ENCODE data around the gene UPK1A. TPM values are rescaled to one million over a fixed set of nuclear protein-coding genes. Genes with fewer than 3 reads are reported as not detected.

The UPK1A gene
- total RNA-seq, 6 experiments from 2014 or later: 0.27 TPM; not detected in 5

GRCh38 chr19:35637165-35637564 lies 29.2 kb upstream of the UPK1A start:
- Histone ChIP-seq H3K27ac (no peak overlapping the region), H3K4me3 (no peak overlapping the region), H3K36me3 (peaks cover 0 to 62% (median 17%) of the 10 kb centered on the region in 4 donors), H3K9me3 (no peaks in the 10 kb centered on the region), H3K4me1 (no peaks in the 10 kb centered on the region), H3K27me3 (no peaks in the 10 kb centered on the region)
- intact Hi-C loops (cut with DNase I): no loop called here
- DNase-seq (no peak), ATAC-seq (no peak)
- TF ChIP-seq POLR2A (IDR thresholded peaks at IDR 0.05): no peak
- TF ChIP-seq CTCF (IDR thresholded peaks at IDR 0.05): no peak
- 81% methylated on average over 3 of the region's 25 CpGs for WGBS (ENCODE audit: insufficient coverage, low coverage, low lambda C conversion rate, missing lambda C conversion rate)

- no peak for DNase-seq
Measured at GRCh38 chr19:35639321-35639639, 27.0 kb upstream of the UPK1A start.

GRCh38 chr19:35639863-35640262 lies 26.5 kb upstream of the UPK1A start:
- H3K27me3 ChIP-seq: no peaks in the 10 kb centered on the region
- 88% methylated on average over 7 of the region's 8 CpGs for WGBS (ENCODE audit: insufficient coverage, low coverage, low lambda C conversion rate, missing lambda C conversion rate)
- no peaks in the 10 kb centered on the region for H3K9me3 ChIP-seq
- H3K36me3 ChIP-seq: peaks cover 0 to 35% (median 6%) of the 10 kb centered on the region in 4 donors
- DNase-seq (no peak), ATAC-seq (no peak)
- intact Hi-C loops (cut with DNase I): no loop called here
- no peaks in the 10 kb centered on the region for H3K4me1 ChIP-seq
- H3K4me3 ChIP-seq: no peak overlapping the region
- H3K27ac ChIP-seq: no peak overlapping the region
- no peak for TF ChIP-seq CTCF (IDR thresholded peaks at IDR 0.05)
- TF ChIP-seq POLR2A (IDR thresholded peaks at IDR 0.05): no peak

More at GRCh38 chr19:35639321-35639639, 27.0 kb upstream of the UPK1A start:
- Histone ChIP-seq H3K4me3 (no peak overlapping the region), H3K27me3 (no peaks in the 10 kb centered on the region), H3K4me1 (no peaks in the 10 kb centered on the region), H3K27ac (no peak overlapping the region), H3K36me3 (peaks cover 0 to 41% (median 7%) of the 10 kb centered on the region in 4 donors), H3K9me3 (no peaks in the 10 kb centered on the region)
- TF ChIP-seq POLR2A (IDR thresholded peaks at IDR 0.05) (no peak), CTCF (IDR thresholded peaks at IDR 0.05) (no peak)
- intact Hi-C loops (cut with DNase I): no loop called here
- WGBS (ENCODE audit: insufficient coverage, low coverage, low lambda C conversion rate, missing lambda C conversion rate): 71% methylated on average over 4 of the region's 6 CpGs
- no peak for ATAC-seq

- H3K4me3 ChIP-seq: no peak within 1 kb of the TSS
- 47% methylated on average over 5 of the region's 28 CpGs for WGBS (ENCODE audit: insufficient coverage, low coverage, low lambda C conversion rate, missing lambda C conversion rate)
Measured at GRCh38 chr19:35641515-35642151, 24.7 kb upstream of the UPK1A start, which contains the start of gene ETV2. Gene ETV2, plus strand, starts transcription at chr19:35641745. Its CDS starts 716 bp downstream, at chr19:35642461.

More at GRCh38 chr19:35641515-35642151, 24.7 kb upstream of the UPK1A start, which contains the start of gene ETV2:
- Histone ChIP-seq H3K9me3 (no peaks in the 10 kb centered on the region), H3K27me3 (no peaks in the 10 kb centered on the region), H3K36me3 (peaks cover 0 to 17% (median 2%) of the 10 kb centered on the region in 4 donors), H3K4me1 (no peaks in the 10 kb centered on the region), H3K27ac (no peak within 1 kb of the TSS)
- ATAC-seq (no peak), DNase-seq (peak in 1 of 3 donors; percentile 60)
- TF ChIP-seq POLR2A (IDR thresholded peaks at IDR 0.05) (no peak), CTCF (IDR thresholded peaks at IDR 0.05) (no peak)
- intact Hi-C loops (cut with DNase I): no loop called here

Measured in right lobe of liver (tissue), 6 donors.